GM10266 (cell line): ENCODE results near the gene ITIH1.

Experiments
- DNase-seq: peaks from one replicate; pipeline ENCODE4 v3.0.0; 2012; ENCODE audit errors: extremely low spot score
- CTCF ChIP-seq: IDR thresholded peaks from 2 replicates; pipeline ENCODE4 v1.5.1; 2012; ENCODE audit warnings: mild to moderate bottlenecking, low read depth; ENCODE audit not compliant: control insufficient read depth, insufficient read depth; ENCODE audit errors: missing control alignments

The ITIH1 gene

GRCh38 chr3:52811452-52812011 is 34.1 kb downstream of the ITIH1 start:
- DNase-seq: no peak
- TF ChIP-seq CTCF: no peak

- DNase-seq: no peak
- no peak for TF ChIP-seq CTCF
Observed at GRCh38 chr3:52813810-52814209, 36.4 kb downstream of the ITIH1 start.

GRCh38 chr3:52816199-52816598 is 38.8 kb downstream of the ITIH1 start:
- no peak for DNase-seq
- no peak for TF ChIP-seq CTCF

GRCh38 chr3:52816654-52817053 is 39.3 kb downstream of the ITIH1 start:
- DNase-seq: no peak
- no peak for TF ChIP-seq CTCF

GRCh38 chr3:52817221-52817620 is 39.8 kb downstream of the ITIH1 start:
- no peak for TF ChIP-seq CTCF
- no peak for DNase-seq

- no peak for DNase-seq
- TF ChIP-seq CTCF: no peak
Observed at GRCh38 chr3:52817860-52818259, 40.5 kb downstream of the ITIH1 start.

- no peak for TF ChIP-seq CTCF
- DNase-seq: no peak
Observed at GRCh38 chr3:52819936-52820335, 42.5 kb downstream of the ITIH1 start.
